SKM-1 (cell line): ENCODE data around the gene AGER.
"Not testable (repeated sequence)": the region's sequence is repeated elsewhere in the genome, so short reads cannot be mapped to it uniquely, and the experiment has no call there.

ENCODE experiments used
- DNase-seq: peaks from one replicate; lab custom pipeline; 2025; ENCODE audit not compliant: unreplicated experiment; lab: John Stamatoyannopoulos, UW

Gene AGER

GRCh38 chr6:32184084-32184640 is at the start of gene AGER:
AGER (minus strand) TSS chr6:32184253; CDS start chr6:32184222, 31 bp downstream.
- no peak for DNase-seq

DNA sequence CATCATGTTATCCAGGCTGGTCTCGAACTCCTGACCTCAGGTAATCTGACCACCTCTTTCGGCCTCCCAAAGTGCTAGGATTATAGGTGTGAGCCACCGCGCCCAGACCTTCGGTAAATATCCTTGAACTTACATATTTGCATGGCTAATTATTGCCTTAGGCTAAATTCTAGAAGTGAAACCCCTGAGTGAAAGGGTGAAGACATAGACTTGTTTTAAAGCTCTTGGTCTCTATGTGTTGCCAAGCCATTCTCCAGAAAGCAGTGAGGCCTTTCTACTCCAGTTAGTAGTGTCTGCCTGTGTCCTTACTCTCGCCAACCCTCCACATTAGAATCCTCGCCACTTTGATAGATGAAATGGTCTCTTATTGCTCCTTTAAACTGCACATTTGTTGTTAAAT is 42.4 kb upstream of the AGER start:
- DNase-seq, result no peak

GRCh38 chr6:32224696-32225095 is 40.6 kb upstream of the AGER start:
- no peak for DNase-seq

DNA sequence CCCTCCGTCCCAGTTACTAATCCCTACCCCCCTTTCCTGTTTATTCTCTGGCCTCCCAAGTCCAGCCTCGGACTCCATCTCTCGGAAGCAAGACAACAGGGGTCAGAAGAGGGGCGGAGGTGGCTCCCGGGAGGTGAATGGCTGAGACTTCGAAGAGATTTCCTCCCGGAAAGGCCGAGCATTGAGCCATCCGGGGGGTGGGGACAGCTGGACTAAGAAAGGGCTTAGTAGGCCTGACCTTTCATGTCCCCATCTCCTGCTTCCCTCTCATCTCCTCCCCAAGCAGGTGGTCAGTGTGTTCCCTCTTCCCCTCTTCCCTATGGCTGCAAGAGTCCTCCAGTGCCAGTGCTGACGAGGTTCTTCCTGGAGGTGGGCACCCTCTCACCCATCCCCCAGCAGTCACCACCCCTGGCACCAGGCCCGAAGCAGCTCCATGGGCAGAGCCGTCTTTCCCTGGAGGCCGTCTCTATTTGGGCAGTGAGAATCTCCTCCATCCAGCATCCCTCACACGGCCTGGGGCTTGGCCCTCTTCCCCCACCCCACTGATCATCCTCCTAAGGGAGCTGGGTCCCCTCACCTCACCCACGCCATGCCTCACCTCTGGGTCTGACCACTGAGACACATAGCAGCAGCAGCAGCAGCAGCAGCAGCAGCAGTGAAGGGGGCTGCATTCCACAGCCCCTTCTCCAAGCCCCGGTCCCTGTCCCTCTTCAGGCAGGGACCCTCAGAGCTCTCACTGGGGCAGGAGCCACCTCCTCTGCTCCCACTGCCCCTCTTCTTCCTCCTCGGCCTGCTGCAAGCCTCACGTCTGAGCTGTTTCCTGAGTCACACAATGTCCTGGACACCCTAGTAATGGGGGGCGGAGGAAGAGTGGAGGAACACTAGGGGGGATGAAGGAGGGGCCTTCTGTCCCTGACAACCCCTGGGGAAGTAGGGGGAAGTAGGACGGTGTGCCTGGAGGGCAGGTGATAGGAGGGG is 39.5 kb upstream of the AGER start, which contains the start of gene NOTCH4:
NOTCH4 (minus strand) TSS at position 810 of the 978 bp plus-strand sequence; CDS start at position 671, 139 bp downstream.
- DNase-seq, result no peak

DNA sequence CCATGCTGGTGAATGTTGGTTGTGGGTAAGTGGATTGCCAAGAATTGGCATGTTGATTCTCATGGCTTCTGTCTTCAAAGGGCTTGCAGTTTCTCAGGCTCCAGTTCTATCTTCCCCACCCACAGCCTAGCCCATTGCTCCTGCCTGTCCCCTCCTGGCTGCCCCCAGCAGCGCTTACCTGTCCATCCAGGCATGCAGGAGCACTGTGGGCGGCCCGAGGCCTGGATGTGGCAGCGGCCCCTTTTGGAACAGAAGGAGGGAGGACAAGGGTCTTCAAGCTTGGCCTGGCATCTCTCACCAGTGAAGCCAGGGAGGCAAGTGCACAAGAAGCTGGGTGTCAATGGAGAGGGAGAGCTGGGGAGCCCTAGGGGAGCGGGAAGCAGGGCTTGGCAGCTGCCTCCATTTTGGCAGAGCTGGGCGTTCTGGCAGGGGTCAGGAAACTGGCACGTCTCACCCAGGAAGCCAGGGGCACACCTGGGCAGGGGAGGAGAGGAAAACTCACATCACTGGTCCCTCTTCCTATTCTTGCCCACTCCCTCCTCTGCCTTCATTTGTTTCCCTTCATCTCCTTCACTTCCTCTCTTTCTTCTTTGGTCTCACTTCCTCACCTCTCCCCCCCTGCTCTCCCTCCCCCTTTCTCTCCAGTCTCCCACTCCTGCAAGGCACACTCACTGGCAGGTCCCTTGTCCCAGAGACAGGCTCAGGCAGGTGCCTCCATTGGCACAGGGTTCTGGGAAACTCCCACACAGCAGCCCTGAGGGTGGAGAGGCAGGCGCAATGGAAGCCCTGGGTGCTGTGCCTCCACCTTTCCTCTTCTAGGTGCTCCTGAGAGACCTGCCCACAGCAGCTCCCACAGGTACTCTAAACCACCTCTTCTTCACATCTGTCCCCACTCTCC is 38.5 kb upstream of the AGER start:
- no peak for DNase-seq

DNA sequence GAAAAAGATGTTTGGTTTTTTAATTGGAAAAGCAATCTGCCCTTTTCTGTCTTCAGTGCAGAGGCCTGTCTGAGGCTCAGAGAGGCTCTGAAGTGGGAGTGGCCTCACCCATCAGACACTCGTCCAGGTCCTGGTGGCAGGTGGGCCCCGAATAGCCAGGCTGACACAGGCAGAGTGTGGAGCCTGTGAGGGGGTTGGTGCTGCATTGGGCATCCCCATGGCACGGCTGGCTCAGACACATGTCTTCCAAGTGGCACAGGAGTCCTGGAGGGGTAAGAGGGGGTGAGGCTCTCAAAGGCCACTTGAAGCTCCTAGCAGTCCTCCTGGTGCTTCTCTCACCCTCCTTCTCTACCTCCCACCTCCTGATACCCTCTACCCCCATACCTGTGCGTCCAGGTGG is 36.0 kb upstream of the AGER start:
- no peak for DNase-seq

DNA sequence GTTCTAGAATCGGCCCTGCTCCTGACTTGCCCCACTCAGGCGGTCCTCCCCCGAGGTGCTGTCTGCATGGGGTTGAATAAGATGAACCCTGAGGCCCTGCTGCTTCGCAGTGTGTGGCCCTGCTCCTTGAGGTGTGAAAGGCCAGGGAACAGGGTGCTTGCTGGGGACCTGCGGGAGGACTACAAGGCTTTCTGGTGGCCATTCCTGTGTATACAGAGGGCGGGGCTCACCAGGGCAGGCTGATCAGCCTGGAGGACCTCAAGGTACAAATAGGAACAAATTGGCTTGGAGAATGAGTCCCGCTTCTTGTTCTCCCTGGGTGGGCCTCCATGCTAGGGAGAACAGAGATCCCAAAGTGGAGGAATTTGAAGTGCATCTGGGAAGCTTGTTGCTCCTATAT is 34.1 kb upstream of the AGER start:
- no peak for DNase-seq

GRCh38 chr6:32216998-32217397 is 32.9 kb upstream of the AGER start:
- DNase-seq, result no peak

- DNase-seq, result no peak
Observed at GRCh38 chr6:32216285-32216684, 32.2 kb upstream of the AGER start.

GRCh38 chr6:32215617-32216016 is 31.6 kb upstream of the AGER start:
- DNase-seq, result no peak

- no peak for DNase-seq
Observed at GRCh38 chr6:32214126-32214525, 30.1 kb upstream of the AGER start.

DNA sequence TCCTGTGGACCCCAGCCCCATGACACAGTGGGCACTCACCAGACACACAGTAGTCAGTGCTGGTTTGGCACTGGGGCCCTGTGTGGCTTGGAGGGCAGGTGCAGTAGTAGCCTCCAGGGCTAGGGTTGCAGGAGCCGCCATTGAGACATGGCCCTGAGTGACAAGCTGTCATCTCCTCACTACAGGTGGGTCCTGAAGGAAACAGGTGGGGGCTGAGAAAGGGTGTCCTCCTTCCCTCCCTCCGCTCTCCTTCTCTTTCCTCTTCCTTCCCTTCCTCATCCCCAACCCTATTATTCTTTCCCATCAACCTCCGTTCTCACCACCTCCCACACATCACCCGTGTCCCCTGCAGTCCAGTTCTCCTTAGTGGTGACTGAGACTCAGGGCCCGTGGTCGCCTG is 29.6 kb upstream of the AGER start:
- no peak for DNase-seq

DNA sequence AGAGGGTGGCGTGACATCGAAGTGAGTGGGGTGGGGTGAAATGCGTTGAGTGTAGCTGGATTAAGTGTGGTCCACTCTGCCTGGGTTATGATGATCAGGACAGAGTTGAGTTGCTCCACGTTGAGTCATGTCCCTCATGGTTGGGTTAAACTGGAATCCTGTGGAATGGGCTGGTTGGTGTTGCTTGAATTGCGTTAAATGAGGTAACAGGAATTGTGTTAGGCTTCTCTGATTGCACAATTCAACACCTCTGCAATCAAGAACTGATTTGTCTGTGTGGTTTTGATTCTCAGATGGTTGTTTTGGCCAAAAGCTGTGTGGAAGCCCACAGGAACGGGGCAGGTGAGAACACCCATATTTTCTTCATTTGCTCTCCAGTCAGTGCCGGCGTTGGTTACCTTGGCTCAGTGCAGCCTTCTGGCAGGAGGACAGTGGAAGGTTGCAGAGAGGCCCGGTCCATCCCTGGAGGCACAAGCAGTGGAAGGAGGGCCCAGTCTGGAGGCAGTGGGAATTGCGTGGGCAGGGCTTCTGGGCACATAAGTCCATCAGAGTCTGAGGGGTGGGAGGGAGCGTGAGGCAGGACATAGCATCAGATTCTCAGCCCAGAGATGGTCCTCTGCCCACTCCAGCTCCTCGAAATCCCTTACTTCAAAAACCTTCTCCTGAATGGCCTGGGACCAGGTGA is 28.2 kb upstream of the AGER start:
- no peak for DNase-seq

GRCh38 chr6:32211432-32211831 is 27.4 kb upstream of the AGER start:
- DNase-seq, result not testable (repeated sequence)

GRCh38 chr6:32210191-32210601 is 26.1 kb upstream of the AGER start:
- DNase-seq, result no peak

DNA sequence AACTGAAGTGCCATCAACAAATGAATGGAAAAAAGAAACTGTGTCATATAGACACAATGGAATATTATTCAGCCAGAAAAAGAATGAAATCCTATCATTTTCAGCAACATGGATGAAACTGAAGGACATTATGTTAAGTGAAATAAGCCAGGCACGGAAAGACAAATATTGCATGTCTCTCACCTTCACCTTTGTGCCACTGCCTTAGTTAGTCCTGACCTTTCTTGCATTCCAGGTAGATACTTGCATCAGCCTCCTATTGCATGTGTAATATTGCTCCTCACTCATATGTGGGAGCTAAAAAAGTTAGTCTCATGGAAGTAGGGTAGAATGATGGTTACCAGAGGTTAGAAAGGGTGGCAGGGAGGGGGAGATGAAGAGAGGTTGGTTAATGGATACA is 24.9 kb upstream of the AGER start:
- DNase-seq, result no peak

GRCh38 chr6:32204268-32204715 is 20.2 kb upstream of the AGER start:
- DNase-seq, result no peak

GRCh38 chr6:32203426-32204267 is 19.6 kb upstream of the AGER start:
- DNase-seq, result no peak

DNA sequence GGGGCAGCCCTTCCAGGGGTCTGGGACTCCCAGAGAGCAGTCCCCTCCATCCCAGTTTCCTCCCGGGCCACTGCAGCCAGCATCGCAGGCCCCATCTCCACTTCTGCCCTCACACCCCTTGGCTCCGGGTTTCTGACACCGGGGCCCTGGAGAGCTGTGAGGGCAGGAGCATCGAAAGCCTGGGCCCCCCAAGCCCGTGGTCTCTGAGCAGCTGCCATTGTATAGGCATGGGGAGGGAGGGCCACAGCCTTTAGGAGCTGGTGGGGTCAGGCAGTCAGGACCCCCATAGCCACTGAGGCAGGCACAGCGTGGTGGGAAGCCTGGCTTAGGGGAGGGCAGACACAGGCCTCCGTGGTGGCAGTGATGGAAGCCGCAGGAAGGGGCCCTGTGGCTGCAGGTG is 18.1 kb upstream of the AGER start:
- DNase-seq, result no peak
